Fibroblast of villous mesenchyme (primary cell): ENCODE results near the gene TUBGCP6. TPM values are rescaled to one million over a fixed set of nuclear protein-coding genes. Genes with fewer than 3 reads are reported as not detected.
A peak's percentile ranks its signal among the peaks of the same experiment; 100 is the strongest.

Experiments used
- DNase-seq: peaks from one replicate; pipeline ENCODE4 v3.0.0-alpha.2; 2010; ENCODE audit warnings: low read depth
- H3K4me3 ChIP-seq: 2 replicates; pipeline ENCODE4 v1.5.1; 2011; ENCODE audit warnings: low read depth, mild to moderate bottlenecking, low read length
- total RNA-seq: library from RNA; depleted of rRNA; stranded (reverse); fragments of >200 nt; gene quantifications from 2 replicates; pipeline ENCODE4 v1.2.3, GENCODE V29; 2012
- TF ChIP-seq, protein P1 (sequence below): IDR thresholded peaks from 2 replicates; pipeline ENCODE4 v1.5.1; 2012; ENCODE audit warnings: low read depth, mild to moderate bottlenecking, low read length; ENCODE audit not compliant: insufficient read depth

TUBGCP6 gene
- total RNA-seq, 1 donor, result 32.4 TPM

DNA sequence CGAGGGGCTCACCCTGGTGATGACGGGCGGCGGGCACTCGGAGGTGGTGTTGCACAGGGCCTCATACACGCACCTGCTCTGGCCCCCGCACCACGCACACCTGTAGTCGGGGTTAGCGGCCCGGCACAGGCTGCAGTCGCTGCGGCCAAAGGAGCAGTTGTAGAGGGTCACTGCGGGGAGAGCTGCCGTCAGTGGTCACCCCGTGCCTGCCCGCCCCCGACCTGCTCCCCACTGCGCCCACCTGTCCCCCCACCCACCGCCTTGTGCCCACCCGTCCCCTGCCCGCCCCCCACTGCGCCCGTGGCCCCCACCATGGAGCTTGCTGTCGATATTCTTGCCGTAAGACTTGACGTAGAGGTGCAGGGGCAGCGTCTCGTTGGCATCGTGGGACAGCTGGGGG is 39.0 kb upstream of the TUBGCP6 start:
- no peak overlapping the region for H3K4me3 ChIP-seq
- no peak for DNase-seq
- TF ChIP-seq, protein P1, sequence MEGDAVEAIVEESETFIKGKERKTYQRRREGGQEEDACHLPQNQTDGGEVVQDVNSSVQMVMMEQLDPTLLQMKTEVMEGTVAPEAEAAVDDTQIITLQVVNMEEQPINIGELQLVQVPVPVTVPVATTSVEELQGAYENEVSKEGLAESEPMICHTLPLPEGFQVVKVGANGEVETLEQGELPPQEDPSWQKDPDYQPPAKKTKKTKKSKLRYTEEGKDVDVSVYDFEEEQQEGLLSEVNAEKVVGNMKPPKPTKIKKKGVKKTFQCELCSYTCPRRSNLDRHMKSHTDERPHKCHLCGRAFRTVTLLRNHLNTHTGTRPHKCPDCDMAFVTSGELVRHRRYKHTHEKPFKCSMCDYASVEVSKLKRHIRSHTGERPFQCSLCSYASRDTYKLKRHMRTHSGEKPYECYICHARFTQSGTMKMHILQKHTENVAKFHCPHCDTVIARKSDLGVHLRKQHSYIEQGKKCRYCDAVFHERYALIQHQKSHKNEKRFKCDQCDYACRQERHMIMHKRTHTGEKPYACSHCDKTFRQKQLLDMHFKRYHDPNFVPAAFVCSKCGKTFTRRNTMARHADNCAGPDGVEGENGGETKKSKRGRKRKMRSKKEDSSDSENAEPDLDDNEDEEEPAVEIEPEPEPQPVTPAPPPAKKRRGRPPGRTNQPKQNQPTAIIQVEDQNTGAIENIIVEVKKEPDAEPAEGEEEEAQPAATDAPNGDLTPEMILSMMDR, result no peak

DNA sequence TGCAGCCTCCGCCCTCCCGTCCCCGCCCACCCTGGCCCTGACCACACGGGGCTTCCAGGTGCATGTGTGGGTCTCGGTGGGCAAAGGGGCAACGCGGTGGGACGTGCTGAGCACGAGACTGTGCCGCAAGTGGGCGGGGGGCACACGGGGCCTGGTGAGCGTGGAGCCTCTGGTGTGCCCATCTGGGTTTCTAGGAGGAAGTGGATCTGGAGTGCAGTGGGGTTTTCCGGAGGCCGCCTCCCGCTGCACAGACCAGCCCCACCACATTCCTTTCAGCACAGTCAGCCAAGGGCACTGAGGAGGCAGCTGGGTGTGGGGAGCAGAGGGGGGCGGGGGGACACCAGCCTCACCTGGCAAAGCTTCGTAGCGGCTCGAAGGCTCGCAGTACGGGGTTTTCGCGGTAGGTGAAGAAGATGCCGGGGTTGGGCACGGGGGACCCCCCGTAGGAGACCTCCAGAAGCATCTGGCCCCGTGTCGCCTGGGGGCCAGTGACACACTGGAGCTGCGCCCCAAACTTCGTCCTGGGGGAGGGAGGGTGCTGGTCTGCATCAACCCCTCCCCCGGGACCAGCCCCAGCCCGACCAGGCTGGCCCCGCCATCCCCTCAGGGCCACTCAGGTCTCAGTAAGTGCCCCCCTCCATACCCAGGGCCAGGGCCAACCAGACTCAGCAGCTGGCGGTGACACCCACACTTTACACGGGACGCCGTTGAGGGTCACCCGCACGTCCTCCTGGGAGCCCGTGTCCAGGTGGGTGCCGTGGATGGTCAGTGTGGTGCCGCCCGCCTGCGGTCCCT is 37.7 kb upstream of the TUBGCP6 start:
- DNase-seq, result peak; percentile 57
- no peak overlapping the region for H3K4me3 ChIP-seq
- TF ChIP-seq, protein P1, result no peak

DNA sequence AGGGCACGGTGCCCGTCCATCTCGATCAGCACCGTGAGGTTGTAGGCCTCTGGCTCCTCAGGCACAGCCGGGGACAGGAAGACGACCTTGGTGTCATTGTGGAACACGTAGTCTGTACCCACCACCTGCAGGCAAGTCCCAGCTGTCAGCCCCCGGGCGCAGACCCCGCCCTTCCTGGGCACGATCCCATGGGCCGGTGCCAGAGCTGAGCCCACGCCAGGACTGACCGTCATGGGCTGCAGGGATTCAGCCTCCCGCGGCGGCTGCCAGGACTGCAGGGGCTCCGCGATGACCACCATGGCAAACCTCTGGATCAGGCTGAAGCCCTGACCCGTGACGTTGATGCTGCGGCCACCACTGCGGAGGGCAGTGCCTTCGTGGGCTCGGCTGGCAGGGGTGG is 37.1 kb upstream of the TUBGCP6 start:
- no peak overlapping the region for H3K4me3 ChIP-seq
- no peak for DNase-seq

DNA sequence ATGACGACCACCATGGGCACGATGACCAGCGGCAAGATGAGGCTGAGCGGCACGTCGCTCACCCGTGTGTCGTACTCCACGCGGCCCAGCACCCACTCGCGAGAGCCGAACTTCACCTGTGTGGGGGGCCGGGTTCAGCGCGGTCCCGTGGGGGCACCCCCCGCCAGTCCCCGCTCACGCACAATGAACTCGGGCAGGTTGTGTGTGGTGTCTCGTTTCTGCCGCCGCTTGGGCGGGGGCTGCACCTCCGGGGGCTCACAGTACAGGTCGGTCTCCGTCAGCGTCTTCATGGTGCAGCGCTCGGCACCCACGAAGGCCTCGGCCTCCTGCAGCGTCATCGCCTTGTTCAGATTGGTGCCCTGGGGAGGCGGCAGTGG is 36.5 kb upstream of the TUBGCP6 start:
- DNase-seq, result no peak
- no peak overlapping the region for H3K4me3 ChIP-seq
- TF ChIP-seq, protein P1, result no peak

More for the DNA sequence above, 37.1 kb upstream of the TUBGCP6 start:
- TF ChIP-seq, protein P1, result no peak

DNA sequence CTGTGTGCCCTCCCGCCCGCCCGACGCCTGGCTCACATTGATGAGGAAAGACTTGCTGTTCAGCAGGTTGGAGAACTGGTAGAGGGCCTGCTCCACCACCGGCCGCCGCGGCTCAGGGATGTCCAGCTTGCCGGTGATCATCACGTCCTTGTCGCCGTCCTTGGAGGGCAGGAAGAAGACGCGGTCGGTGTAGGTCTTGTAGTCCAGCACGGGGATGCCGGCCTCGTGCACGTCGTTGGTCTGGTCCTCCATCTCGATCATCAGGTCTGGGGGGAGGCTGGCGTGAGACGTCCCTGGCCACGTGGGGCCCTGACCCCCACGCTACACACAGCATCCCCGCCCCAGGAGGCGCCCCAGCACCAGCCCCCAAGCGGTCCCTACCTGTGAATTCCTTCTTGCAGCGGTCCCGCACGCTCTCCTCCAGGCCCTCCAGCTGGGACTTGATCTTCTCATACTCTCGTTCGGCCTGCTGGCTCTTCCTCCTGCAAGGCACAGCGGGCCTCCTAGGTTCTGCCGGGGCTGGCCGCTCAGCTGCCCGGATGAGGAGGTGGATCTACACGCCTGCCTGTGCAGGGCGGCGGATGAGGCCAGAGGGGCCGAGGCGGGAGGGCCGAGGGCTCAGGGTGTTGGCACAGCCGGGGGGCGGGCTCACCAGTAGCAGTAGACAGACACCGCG is 36.0 kb upstream of the TUBGCP6 start:
- DNase-seq, result no peak
- H3K4me3 ChIP-seq, result no peak overlapping the region
- TF ChIP-seq, protein P1, result no peak

DNA sequence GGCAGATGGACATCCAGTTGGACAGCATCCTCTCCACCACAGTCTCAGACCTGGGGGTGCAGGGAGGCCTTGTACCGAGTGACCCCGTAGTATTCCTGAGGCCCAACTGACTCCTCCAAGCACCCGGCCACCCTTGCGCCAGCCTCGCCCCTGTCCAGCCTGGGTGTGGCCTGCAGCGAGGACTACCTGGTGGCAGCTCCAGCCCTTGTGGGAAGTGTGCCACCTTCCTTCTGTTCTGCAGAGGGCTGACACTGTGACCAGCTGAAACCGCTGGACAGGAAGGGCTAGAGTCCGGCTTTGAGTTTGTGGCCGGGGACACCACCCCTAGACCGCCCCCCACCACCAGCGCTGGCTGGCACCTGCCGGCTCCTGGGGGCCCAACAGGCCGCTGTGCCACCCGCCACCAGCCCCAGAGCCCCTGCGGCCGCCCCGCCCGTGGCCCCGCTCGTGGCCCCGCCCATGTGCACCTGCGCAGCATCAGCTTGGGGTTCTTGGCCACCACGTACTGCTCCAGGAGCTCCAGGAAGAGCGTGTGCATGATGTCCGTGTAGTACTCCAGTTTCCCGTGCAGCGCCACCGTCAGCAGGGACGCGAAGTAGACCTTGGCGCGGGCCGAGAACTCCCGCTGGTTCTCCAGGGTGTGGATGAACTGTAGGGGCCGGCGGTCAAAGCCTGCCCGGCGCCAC is 35.3 kb upstream of the TUBGCP6 start:
- TF ChIP-seq, protein P1, result no peak
- no peak for DNase-seq
- H3K4me3 ChIP-seq, result no peak overlapping the region
